ENCODE results near the gene SPRTN. TPM values are rescaled to one million over a fixed set of nuclear protein-coding genes. Genes with fewer than 3 reads are reported as not detected.

SPRTN gene
- total RNA-seq (2014; rRNA removed; shearing (Covaris generic)) = 14.7 and 15.6 TPM in 2 replicates

- DNase-seq (ENCODE audit: low spot score) = no peak
Observed at GRCh38 chr1:231338270-231339128, at the start of gene SPRTN. Gene SPRTN (plus strand): TSS chr1:231338293. CDS start chr1:231338384, 91 bp downstream.

- no peak for DNase-seq (ENCODE audit: low spot score)
Observed at GRCh38 chr1:231295938-231296337, 42.2 kb upstream of the SPRTN start.

- DNase-seq (ENCODE audit: low spot score) = no peak
Observed at GRCh38 chr1:231301990-231302389, 36.1 kb upstream of the SPRTN start.

GRCh38 chr1:231310391-231310934 lies 27.6 kb upstream of the SPRTN start:
- DNase-seq (ENCODE audit: low spot score) = no peak

GRCh38 chr1:231311720-231312431 lies 26.2 kb upstream of the SPRTN start:
- no peak for DNase-seq (ENCODE audit: low spot score)

- no peak for DNase-seq (ENCODE audit: low spot score)
Observed at GRCh38 chr1:231312432-231312788, 25.7 kb upstream of the SPRTN start.

- DNase-seq (ENCODE audit: low spot score) = no peak
Observed at GRCh38 chr1:231313661-231314060, 24.4 kb upstream of the SPRTN start.

- DNase-seq (ENCODE audit: low spot score) = peak; percentile 45
Observed at GRCh38 chr1:231315887-231316286, 22.2 kb upstream of the SPRTN start.

GRCh38 chr1:231317306-231318014 lies 20.6 kb upstream of the SPRTN start:
- DNase-seq (ENCODE audit: low spot score) = no peak

GRCh38 chr1:231318015-231318355 lies 20.1 kb upstream of the SPRTN start:
- no peak for DNase-seq (ENCODE audit: low spot score)

GRCh38 chr1:231318568-231318967 lies 19.5 kb upstream of the SPRTN start:
- no peak for DNase-seq (ENCODE audit: low spot score)

- DNase-seq (ENCODE audit: low spot score) = no peak
Observed at GRCh38 chr1:231319080-231319479, 19.0 kb upstream of the SPRTN start.

GRCh38 chr1:231322880-231323530 lies 15.1 kb upstream of the SPRTN start:
- no peak for DNase-seq (ENCODE audit: low spot score)

- DNase-seq (ENCODE audit: low spot score) = no peak
Observed at GRCh38 chr1:231324660-231325059, 13.4 kb upstream of the SPRTN start.

GRCh38 chr1:231326248-231326647 lies 11.8 kb upstream of the SPRTN start:
- no peak for DNase-seq (ENCODE audit: low spot score)

GRCh38 chr1:231327617-231328016 lies 10.5 kb upstream of the SPRTN start:
- no peak for DNase-seq (ENCODE audit: low spot score)

- no peak for DNase-seq (ENCODE audit: low spot score)
Observed at GRCh38 chr1:231329483-231329882, 8.6 kb upstream of the SPRTN start.

- DNase-seq (ENCODE audit: low spot score) = no peak
Observed at GRCh38 chr1:231332761-231333160, 5.3 kb upstream of the SPRTN start.

- DNase-seq (ENCODE audit: low spot score) = no peak
Observed at GRCh38 chr1:231334079-231334666, 3.9 kb upstream of the SPRTN start.

- no peak for DNase-seq (ENCODE audit: low spot score)
Observed at GRCh38 chr1:231334952-231335351, 3.1 kb upstream of the SPRTN start.
